GM12892 (cell line): ENCODE results near the gene PLOD3.

Experiments used
- POLR2A ChIP-seq: IDR thresholded peaks from 2 replicates; pipeline ENCODE4 v1.6.1; 2011; ENCODE audit warnings: low read depth, low read length, control low read depth
- POLR2AphosphoS5 ChIP-seq: IDR thresholded peaks from 2 replicates; pipeline ENCODE4 v1.6.1; 2011; ENCODE audit warnings: low read depth, low read length, control low read depth
- TAF1 ChIP-seq: IDR thresholded peaks from 2 replicates; pipeline ENCODE4 v1.6.1; 2011; ENCODE audit warnings: low read depth, mild to moderate bottlenecking, control low read depth, low read length, borderline replicate concordance

- TF ChIP-seq POLR2A (peak; percentile 86), POLR2AphosphoS5 (peak; percentile 90), TAF1 (peak; percentile 67; the same call in 1 of the 2 replicates)
Observed at GRCh38 chr7:101251871-101252659, 34.7 kb upstream of the PLOD3 start.
